Liver (tissue), 9 donors: ENCODE data around the gene ANKRD6. TPM values are rescaled to one million over a fixed set of nuclear protein-coding genes. Genes with fewer than 3 reads are reported as not detected.

Experiments used
- DNase-seq: peaks from one replicate; pipeline ENCODE4 v3.0.0-alpha.2; 2017; ENCODE audit warnings: low spot score
- H3K27ac ChIP-seq, 2 donors: one replicate each; pipeline ENCODE4 v1.7.0; 2013; ENCODE audit warnings: inconsistent platforms in 2 of 2, low read length in 2 of 2, control low read depth in 1 of 2, low read depth in 1 of 2, mild to moderate bottlenecking in 1 of 2
- H3K27me3 ChIP-seq, 4 donors: one replicate each; pipeline versions ENCODE4 v1.6.1 to v1.7.0; 2013; ENCODE audit warnings: low read length in 3 of 4, inconsistent platforms in 1 of 4, mild to moderate bottlenecking in 1 of 4, moderate library complexity in 1 of 4; ENCODE audit not compliant: control insufficient read depth in 4 of 4, insufficient read depth in 4 of 4
- H3K36me3 ChIP-seq, 4 donors: one replicate each; pipeline versions ENCODE4 v1.6.1 to v1.7.0; 2013; ENCODE audit warnings: low read length in 3 of 4, mild to moderate bottlenecking in 3 of 4, low read depth in 1 of 4, moderate library complexity in 1 of 4; ENCODE audit not compliant: control insufficient read depth in 4 of 4, insufficient read depth in 3 of 4
- H3K4me1 ChIP-seq, 4 donors: one replicate each; pipeline versions ENCODE4 v1.6.1 to v1.7.0; 2013; ENCODE audit warnings: low read length in 3 of 4, mild to moderate bottlenecking in 3 of 4, moderate library complexity in 1 of 4; ENCODE audit not compliant: control insufficient read depth in 4 of 4, insufficient read depth in 4 of 4
- H3K4me3 ChIP-seq, 3 donors: one replicate each; pipeline versions ENCODE4 v1.6.1 to v1.7.0; 2013; ENCODE audit warnings: low read length in 3 of 3, control low read depth in 1 of 3, low read depth in 1 of 3, mild to moderate bottlenecking in 1 of 3
- H3K9ac ChIP-seq, 2 donors: one replicate each; pipeline ENCODE4 v1.7.0; 2013; ENCODE audit warnings: low read length in 2 of 2, mild to moderate bottlenecking in 2 of 2, moderate library complexity in 2 of 2, control low read depth in 1 of 2, low read depth in 1 of 2
- H3K9me3 ChIP-seq, 4 donors: one replicate each; pipeline versions ENCODE4 v1.6.1 to v1.7.0; 2013; ENCODE audit warnings: low read length in 3 of 4; ENCODE audit not compliant: control insufficient read depth in 4 of 4
- CTCF ChIP-seq: fragments of 150-350 bp; IDR thresholded peaks from 2 replicates; pipeline ENCODE4 v1.5.1; 2017; ENCODE audit warnings: improper control_type of control experiment, low read depth, low read length; ENCODE audit not compliant: missing input control
- EGR1 ChIP-seq, 2 donors: IDR thresholded peaks; 2 replicates each; pipeline ENCODE4 v1.6.1; 2016 to 2018; ENCODE audit warnings: antibody characterized with exemption in 2 of 2, low read depth in 2 of 2
- FOXA1 ChIP-seq: IDR thresholded peaks from 2 replicates; pipeline ENCODE4 v1.6.1; 2016; ENCODE audit warnings: antibody characterized with exemption
- FOXA2 ChIP-seq: IDR thresholded peaks from 2 replicates; pipeline ENCODE4 v1.6.1; 2016; ENCODE audit warnings: antibody characterized with exemption
- HNF4A ChIP-seq, 2 donors: conservative IDR thresholded peaks; 2 replicates each; pipeline ENCODE4 v1.6.1; 2016; ENCODE audit warnings: antibody characterized with exemption in 2 of 2, mild to moderate bottlenecking in 2 of 2
- JUND ChIP-seq, 2 donors: IDR thresholded peaks; 2 replicates each; pipeline ENCODE4 v1.6.1; 2016; ENCODE audit warnings: antibody characterized with exemption in 2 of 2
- MAX ChIP-seq: IDR thresholded peaks from 2 replicates; pipeline ENCODE4 v1.6.1; 2016; ENCODE audit warnings: antibody characterized with exemption
- NR2F2 ChIP-seq: IDR thresholded peaks from 2 replicates; pipeline ENCODE4 v1.6.1; 2016; ENCODE audit warnings: antibody characterized with exemption
- RAD21 ChIP-seq, 2 donors: IDR thresholded peaks; 2 replicates each; pipeline ENCODE4 v1.6.1; 2016; ENCODE audit warnings: antibody characterized with exemption in 2 of 2, mild to moderate bottlenecking in 2 of 2
- RXRA ChIP-seq, 2 donors: IDR thresholded peaks; 2 replicates each; pipeline ENCODE4 v1.6.1; 2017 to 2018; ENCODE audit warnings: antibody characterized with exemption in 2 of 2, mild to moderate bottlenecking in 1 of 2
- SP1 ChIP-seq: IDR thresholded peaks from 2 replicates; pipeline ENCODE4 v1.6.1; 2018; ENCODE audit warnings: antibody characterized with exemption, mild to moderate bottlenecking
- YY1 ChIP-seq: IDR thresholded peaks from 2 replicates; pipeline ENCODE4 v1.6.1; 2016; ENCODE audit warnings: antibody characterized with exemption, mild to moderate bottlenecking
- ZBTB33 ChIP-seq: IDR thresholded peaks from 2 replicates; pipeline ENCODE4 v1.6.1; 2016; ENCODE audit warnings: antibody characterized with exemption
- WGBS: extraction: QIAGEN DNeasy Blood & Tissue Kit; methylation state at CpG from one replicate; pipeline ENCODE4 v1.1.7; 2013; 5-methylcytosine and 5-hydroxymethylcytosine counted together
- polyA plus RNA-seq, 2 donors: library from polyadenylated mRNA; stranded (reverse) in 1 of 2; unstranded in 1 of 2; fragments of 200-250 nt in 1 of 2; fragments of >200 nt in 1 of 2; fragmentation: Nextera tagmentation in 1 of 2; extraction: Ambion mirVana in 1 of 2; gene quantifications; one replicate each; pipeline versions ENCODE4 v1.2.1 to v1.2.3, GENCODE V29; 2013 to 2015
- total RNA-seq, 2 donors: library from RNA; depleted of rRNA; stranded (reverse); fragments of >200 nt; gene quantifications; one replicate each; pipeline ENCODE4 v1.2.3, GENCODE V29; 2014
- TF ChIP-seq, protein P1 (sequence below): IDR thresholded peaks from 2 replicates; pipeline ENCODE4 v1.6.1; 2016; ENCODE audit warnings: antibody characterized with exemption, mild to moderate bottlenecking
- donor health status: healthy.
- donor health status: healthy.
- donor health status: healthy.
- donor health status: healthy.
- donor health status: healthy.

ANKRD6 gene
- total and polyA plus RNA-seq, 4 donors, result 2.9 to 9.2 (median 3.8) TPM

- Histone ChIP-seq H3K9ac (no peak overlapping the region), H3K9me3 (no peaks in the 10 kb centered on the region), H3K4me3 (no peak overlapping the region), H3K27me3 (no peaks in the 10 kb centered on the region), H3K4me1 (no peaks in the 10 kb centered on the region), H3K27ac (peak overlapping the region in 1 of 2 donors; percentile 38), H3K36me3 (no peaks in the 10 kb centered on the region)
- DNase-seq, result no peak
- 84% methylated on average over 1 of the region's 1 CpG for WGBS
- TF ChIP-seq NR2F2 (no peak), CTCF (no peak), FOXA1 (no peak), RAD21 (IDR thresholded peaks at IDR 0.05) (no peak), HNF4A (conservative IDR thresholded peaks at IDR 0.05) (no peak), ZBTB33 (no peak), MAX (no peak), YY1 (no peak), FOXA2 (no peak), EGR1 (IDR thresholded peaks at IDR 0.05; ENCODE audit: low read depth in 2 of 2) (no peak), JUND (IDR thresholded peaks at IDR 0.05) (no peak)
- TF ChIP-seq, protein P1, sequence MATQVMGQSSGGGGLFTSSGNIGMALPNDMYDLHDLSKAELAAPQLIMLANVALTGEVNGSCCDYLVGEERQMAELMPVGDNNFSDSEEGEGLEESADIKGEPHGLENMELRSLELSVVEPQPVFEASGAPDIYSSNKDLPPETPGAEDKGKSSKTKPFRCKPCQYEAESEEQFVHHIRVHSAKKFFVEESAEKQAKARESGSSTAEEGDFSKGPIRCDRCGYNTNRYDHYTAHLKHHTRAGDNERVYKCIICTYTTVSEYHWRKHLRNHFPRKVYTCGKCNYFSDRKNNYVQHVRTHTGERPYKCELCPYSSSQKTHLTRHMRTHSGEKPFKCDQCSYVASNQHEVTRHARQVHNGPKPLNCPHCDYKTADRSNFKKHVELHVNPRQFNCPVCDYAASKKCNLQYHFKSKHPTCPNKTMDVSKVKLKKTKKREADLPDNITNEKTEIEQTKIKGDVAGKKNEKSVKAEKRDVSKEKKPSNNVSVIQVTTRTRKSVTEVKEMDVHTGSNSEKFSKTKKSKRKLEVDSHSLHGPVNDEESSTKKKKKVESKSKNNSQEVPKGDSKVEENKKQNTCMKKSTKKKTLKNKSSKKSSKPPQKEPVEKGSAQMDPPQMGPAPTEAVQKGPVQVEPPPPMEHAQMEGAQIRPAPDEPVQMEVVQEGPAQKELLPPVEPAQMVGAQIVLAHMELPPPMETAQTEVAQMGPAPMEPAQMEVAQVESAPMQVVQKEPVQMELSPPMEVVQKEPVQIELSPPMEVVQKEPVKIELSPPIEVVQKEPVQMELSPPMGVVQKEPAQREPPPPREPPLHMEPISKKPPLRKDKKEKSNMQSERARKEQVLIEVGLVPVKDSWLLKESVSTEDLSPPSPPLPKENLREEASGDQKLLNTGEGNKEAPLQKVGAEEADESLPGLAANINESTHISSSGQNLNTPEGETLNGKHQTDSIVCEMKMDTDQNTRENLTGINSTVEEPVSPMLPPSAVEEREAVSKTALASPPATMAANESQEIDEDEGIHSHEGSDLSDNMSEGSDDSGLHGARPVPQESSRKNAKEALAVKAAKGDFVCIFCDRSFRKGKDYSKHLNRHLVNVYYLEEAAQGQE, result no peak
Observed at GRCh38 chr6:89482126-89482525, 49.2 kb downstream of the ANKRD6 start.

DNA sequence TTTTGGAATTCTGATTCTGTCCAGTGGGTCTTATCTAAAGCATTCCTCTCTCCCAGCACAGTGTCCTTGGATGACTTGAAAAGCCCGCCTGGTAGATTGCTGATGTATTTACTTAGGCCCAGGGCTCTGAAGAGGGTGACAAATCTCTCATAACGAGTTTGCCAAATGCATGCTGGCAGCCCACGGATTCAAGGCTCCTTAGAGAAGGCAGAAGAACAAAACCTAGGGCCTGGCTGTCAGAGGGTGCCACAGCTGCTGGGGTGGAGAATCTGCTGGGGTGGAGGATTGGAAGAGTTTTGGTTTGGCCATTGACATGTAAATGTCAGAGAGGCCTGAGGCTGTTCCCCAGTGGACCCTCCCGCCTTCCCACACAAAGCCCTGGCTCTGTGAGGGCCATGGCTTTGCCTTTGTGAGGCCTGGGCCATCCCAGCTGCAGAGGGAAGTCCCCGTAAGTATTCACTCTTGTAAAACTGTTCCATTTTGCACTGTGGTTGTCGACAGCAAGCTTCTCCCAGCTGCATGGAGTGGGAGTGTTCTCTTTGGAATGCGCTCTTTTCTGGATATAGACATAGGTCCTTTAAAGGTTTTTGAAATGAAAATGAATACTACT is 50.3 kb downstream of the ANKRD6 start:
- WGBS, result 75% methylated on average over 7 of the region's 7 CpGs
- H3K9me3 ChIP-seq, result no peaks in the 10 kb centered on the region
- DNase-seq, result no peak
- TF ChIP-seq HNF4A (conservative IDR thresholded peaks at IDR 0.05) (no peak), SP1 (peak; percentile 21), RXRA (IDR thresholded peaks at IDR 0.05) (peak; percentile 24 to 51)
- no peak overlapping the region for H3K27ac ChIP-seq
- H3K27me3 ChIP-seq, result no peaks in the 10 kb centered on the region
- no peak overlapping the region for H3K4me3 ChIP-seq
- H3K9ac ChIP-seq, result no peak overlapping the region
- no peaks in the 10 kb centered on the region for H3K4me1 ChIP-seq
- H3K36me3 ChIP-seq, result no peaks in the 10 kb centered on the region
